Measurements from ENCODE around the gene DAPK1.

DNA sequence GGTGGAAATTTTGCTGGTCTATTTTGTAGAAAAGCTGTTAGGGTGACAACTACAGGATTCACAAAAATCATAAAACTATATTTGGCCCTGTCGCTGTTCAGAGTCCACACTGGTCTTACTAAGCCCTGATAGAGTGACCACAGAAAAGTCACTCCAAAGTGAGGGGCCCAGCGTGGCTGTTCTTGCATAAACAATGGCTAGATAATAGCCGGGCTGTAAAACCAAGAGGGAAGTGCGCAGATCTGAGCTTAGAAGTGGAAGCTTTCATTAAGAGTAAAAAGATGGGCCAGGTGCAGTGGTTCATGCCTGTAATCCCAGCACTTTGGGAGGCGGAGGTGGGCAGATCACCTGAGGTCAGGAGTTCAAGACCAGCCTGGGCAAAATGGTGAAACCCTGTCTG is 212.8 kb downstream of the DAPK1 start:
- TF ChIP-seq, protein P1, sequence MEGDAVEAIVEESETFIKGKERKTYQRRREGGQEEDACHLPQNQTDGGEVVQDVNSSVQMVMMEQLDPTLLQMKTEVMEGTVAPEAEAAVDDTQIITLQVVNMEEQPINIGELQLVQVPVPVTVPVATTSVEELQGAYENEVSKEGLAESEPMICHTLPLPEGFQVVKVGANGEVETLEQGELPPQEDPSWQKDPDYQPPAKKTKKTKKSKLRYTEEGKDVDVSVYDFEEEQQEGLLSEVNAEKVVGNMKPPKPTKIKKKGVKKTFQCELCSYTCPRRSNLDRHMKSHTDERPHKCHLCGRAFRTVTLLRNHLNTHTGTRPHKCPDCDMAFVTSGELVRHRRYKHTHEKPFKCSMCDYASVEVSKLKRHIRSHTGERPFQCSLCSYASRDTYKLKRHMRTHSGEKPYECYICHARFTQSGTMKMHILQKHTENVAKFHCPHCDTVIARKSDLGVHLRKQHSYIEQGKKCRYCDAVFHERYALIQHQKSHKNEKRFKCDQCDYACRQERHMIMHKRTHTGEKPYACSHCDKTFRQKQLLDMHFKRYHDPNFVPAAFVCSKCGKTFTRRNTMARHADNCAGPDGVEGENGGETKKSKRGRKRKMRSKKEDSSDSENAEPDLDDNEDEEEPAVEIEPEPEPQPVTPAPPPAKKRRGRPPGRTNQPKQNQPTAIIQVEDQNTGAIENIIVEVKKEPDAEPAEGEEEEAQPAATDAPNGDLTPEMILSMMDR (IDR thresholded peaks at IDR 0.05 in 2 of 3, conservative IDR thresholded peaks at IDR 0.05 in 1 of 3; ENCODE audit: control insufficient read depth in 2 of 3, extremely low read depth in 1 of 3, insufficient read depth in 1 of 3, low read depth in 3 of 3, low read length in 3 of 3) = no peak
- TF ChIP-seq, protein P2, sequence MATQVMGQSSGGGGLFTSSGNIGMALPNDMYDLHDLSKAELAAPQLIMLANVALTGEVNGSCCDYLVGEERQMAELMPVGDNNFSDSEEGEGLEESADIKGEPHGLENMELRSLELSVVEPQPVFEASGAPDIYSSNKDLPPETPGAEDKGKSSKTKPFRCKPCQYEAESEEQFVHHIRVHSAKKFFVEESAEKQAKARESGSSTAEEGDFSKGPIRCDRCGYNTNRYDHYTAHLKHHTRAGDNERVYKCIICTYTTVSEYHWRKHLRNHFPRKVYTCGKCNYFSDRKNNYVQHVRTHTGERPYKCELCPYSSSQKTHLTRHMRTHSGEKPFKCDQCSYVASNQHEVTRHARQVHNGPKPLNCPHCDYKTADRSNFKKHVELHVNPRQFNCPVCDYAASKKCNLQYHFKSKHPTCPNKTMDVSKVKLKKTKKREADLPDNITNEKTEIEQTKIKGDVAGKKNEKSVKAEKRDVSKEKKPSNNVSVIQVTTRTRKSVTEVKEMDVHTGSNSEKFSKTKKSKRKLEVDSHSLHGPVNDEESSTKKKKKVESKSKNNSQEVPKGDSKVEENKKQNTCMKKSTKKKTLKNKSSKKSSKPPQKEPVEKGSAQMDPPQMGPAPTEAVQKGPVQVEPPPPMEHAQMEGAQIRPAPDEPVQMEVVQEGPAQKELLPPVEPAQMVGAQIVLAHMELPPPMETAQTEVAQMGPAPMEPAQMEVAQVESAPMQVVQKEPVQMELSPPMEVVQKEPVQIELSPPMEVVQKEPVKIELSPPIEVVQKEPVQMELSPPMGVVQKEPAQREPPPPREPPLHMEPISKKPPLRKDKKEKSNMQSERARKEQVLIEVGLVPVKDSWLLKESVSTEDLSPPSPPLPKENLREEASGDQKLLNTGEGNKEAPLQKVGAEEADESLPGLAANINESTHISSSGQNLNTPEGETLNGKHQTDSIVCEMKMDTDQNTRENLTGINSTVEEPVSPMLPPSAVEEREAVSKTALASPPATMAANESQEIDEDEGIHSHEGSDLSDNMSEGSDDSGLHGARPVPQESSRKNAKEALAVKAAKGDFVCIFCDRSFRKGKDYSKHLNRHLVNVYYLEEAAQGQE (IDR thresholded peaks at IDR 0.05; ENCODE audit: low read depth, low read length) = no peak
- no peak for TF ChIP-seq CHD4 (IDR thresholded peaks at IDR 0.05)
- TF ChIP-seq POLR2AphosphoS5 (IDR thresholded peaks at IDR 0.05; ENCODE audit: low read length) = no peak
- TF ChIP-seq ZNF217 (IDR thresholded peaks at IDR 0.05) = no peak
- no peak for TF ChIP-seq ATF7 (IDR thresholded peaks at IDR 0.05; ENCODE audit: low read depth)
